HG03378 (cell line): ENCODE results near the gene TNS1.

ENCODE experiments used
- ATAC-seq: cut with Tn5 transposase; IDR thresholded peaks from one replicate; pipeline ENCODE4 v1.9.1; 2021; ENCODE audit warnings: mild to moderate bottlenecking, moderate library complexity; ENCODE audit not compliant: unreplicated experiment

The TNS1 gene

GRCh38 chr2:217945530-217945929 is 57.3 kb downstream of the TNS1 start:
- no peak for ATAC-seq

DNA sequence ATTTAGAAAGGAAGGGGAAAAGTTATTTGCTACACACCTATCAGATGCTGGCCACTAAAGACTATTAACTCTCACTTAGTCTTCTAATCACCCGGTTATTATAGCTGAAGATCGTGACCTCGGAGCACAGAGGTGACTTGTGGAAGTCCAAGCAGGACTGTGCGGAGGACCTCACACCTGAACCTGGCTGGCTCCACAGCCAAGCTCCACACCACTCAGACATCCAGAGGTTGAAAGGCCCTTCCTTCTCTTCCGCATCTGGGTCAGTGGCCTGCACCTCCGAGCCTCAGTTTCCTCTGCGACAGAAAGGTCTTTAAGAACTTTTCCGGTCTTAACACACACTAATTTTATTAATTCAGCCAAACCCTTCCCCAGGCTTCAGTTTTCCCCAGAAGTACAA is 57.9 kb downstream of the TNS1 start:
- ATAC-seq: no peak

GRCh38 chr2:217944366-217944765 is 58.4 kb downstream of the TNS1 start:
- ATAC-seq: no peak

DNA sequence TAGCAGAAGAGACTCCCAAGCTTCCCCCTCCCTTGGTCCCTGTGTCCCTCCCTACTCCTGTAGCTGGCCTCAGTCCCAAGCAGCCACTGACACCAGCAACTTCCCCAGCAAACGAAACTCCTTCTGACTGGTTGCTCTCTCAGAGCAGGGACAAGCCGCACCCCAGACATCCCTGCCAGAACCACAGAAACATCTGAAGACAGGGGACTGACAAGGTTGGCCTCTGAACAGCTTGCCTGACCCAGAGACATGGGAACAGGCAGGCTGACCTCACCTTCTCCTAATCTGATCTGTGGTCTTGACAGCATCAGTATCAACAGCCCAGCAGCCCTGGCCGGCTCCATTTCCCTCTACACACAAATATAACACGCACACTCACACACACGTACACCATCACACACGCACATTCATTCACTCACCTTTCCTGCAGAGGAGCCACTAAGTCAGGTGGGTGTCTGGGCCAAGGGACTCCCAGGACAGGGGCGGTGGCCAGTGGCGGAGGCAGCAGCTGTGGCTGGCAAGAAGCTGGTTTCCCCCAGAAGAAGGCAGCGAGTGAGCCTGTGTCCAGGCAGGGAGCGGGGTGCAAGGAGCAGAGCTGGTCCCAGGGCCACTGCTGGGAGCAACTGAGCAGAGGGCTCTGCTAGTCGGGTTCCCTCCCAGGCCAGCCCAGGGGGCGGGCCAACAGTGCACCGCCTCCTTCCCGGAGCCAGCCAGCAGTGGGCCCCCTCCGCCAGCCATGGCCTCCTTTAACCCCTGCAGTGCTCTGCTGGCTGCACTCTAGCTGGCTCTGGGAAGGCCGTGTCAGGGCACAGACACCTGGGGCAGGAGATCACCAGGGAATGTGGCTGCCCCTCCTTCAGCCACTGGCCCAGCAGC is 59.1 kb downstream of the TNS1 start:
- ATAC-seq: no peak

GRCh38 chr2:217942731-217943335 is 60.0 kb downstream of the TNS1 start:
- no peak for ATAC-seq

- ATAC-seq: no peak
These were observed 60.7 kb downstream of the TNS1 start for GRCh38 chr2:217941886-217942728.

- ATAC-seq: no peak
These were observed 61.5 kb downstream of the TNS1 start for GRCh38 chr2:217941339-217941738.

GRCh38 chr2:217940261-217941220 is 62.3 kb downstream of the TNS1 start:
- ATAC-seq: no peak

- no peak for ATAC-seq
These were observed 63.1 kb downstream of the TNS1 start for GRCh38 chr2:217939629-217940245.

DNA sequence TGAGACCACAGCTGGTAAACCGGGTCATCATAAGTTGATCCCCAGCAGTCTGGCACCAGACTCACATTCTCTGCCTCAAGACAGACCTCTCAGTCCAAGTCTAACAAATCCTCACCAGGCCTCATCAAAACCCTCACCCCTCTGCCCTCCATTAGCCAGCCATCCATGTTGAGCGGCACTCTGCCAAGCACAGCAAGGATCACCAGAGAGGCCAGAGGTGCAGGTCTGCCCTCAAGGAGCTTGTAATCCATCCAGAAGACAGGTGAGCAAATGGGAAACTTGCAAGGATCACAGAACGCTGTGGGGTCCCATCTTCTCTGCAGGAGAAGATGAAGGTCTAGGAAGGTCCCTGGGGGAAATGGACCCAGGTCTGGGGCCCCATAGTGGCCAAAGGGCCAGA is 63.6 kb downstream of the TNS1 start:
- ATAC-seq: no peak

GRCh38 chr2:217938036-217938435 is 64.8 kb downstream of the TNS1 start:
- ATAC-seq: no peak

DNA sequence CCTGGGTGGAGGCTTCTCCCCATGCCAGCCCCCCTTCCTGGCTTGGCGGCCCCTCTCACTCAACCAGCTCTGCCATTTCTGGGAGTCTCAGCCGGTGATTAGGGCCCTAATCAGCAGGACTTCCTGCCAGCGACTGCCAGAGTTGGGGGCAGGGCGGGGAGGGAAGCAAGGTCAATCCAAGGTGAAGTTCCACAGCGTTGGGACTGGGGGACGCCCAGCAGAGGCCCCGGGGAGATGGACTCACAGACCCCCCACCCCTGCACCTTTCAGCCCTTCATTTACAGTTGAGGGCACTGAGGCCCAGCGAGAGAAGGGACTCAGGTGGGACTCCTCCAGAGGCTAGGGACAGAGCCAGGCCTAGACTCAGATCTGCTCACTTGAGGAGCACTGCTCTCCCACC is 65.3 kb downstream of the TNS1 start:
- ATAC-seq: no peak

- no peak for ATAC-seq
These were observed 65.8 kb downstream of the TNS1 start for GRCh38 chr2:217936952-217937351.

DNA sequence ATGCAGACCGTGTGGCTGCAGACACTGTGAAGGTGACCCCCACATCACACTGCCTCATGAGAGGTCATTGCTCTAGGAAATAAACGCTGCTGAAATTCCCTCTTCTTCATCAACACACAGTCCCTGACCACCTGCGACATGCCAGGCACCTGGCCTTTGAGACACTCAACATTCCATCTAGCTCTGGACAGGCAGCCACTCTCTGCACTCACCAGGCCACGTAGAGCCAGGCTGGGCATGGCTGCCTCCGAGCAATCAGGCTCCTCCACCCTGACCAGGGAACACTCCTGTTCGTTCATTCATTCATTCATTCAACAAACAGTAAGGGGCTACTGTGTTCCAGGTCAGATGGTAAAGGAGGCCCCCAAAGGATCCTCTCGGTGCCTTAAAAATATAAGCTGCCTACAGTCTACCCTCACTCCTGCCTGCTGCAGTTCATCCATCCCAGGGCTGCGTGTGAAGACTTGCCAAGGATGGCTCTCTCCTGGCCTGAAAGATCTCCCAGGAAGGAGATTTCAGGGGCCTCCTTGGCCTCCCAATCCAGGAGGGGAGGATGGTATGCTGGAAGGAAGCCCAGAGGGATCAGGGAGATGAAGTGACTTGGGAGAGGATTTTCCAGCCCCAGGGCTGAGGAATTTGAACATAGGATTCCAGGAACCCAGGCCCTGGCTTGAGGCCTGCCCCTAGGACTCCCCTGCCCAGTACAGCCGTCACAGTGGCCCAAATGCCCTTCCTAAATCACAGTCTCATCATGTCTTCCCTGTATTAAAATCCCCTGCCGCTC is 66.7 kb downstream of the TNS1 start:
- ATAC-seq: no peak

DNA sequence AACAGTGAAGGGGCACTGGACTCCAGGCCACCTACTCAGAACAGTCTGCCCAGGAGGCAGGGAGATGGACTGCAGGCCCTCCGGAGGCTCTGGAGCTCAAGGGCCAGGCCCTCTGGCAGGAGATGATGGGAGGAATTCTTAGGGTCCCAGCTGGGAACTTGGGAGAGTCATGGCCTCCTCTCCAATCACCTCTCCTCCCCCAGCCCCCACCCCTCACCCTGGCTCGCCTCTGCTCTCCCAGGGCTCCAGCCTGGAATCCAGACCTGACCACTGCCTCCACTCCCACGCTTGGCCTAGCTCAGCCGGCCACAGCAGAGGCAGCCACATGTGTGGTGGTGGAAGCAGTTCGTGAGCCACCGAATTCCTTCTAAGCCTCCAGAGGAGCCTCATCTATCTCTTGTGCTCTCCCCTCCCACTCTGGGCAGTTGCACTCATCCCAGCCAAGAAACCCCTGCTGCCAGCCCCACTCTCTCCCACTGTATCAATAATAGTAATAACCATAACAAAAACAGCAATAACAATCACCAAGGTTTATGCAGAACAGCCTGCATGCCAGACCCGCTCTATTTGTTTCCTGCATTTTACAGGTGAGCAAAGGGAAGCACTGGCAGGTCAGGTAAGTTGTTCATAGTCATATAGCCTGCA is 67.4 kb downstream of the TNS1 start:
- ATAC-seq: no peak

- no peak for ATAC-seq
These were observed 68.3 kb downstream of the TNS1 start for GRCh38 chr2:217934321-217935131.

DNA sequence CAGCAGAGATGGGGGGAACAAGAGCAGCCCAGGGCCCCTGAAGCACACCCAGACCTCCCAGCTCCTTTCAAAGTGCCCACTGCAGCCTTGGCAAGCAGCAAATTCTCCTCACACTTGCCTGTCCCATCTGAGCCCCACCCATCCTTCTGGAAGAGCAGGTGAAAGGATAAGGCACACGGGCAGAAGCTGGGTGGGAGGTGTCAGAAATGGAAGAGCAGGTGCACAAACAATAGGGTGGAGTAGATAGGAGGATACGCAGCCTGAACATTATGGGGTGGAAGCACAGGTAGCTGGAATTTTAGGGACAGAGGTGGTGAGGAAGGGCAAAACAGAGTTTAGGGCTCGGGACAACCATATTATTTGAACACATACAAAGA is 69.2 kb downstream of the TNS1 start:
- no peak for ATAC-seq
